GM12891 (cell line): ENCODE results near the gene SYTL1.

Experiments
- POLR2A ChIP-seq: IDR thresholded peaks from 2 replicates; pipeline ENCODE4 v1.6.1; 2011; ENCODE audit warnings: low read depth, low read length, control low read depth
- POLR2AphosphoS5 ChIP-seq: IDR thresholded peaks from 2 replicates; pipeline ENCODE4 v1.6.1; 2011; ENCODE audit warnings: low read depth, low read length, control low read depth
- POU2F2 ChIP-seq: IDR thresholded peaks from 2 replicates; pipeline ENCODE4 v1.6.1; 2011; ENCODE audit warnings: low read depth, mild to moderate bottlenecking, control low read depth, low read length, moderate library complexity
- SPI1 ChIP-seq: IDR thresholded peaks from 2 replicates; pipeline ENCODE4 v1.6.1; 2011; ENCODE audit warnings: low read depth, low read length, control low read depth
- TAF1 ChIP-seq: IDR thresholded peaks from 2 replicates; pipeline ENCODE4 v1.6.1; 2011; ENCODE audit warnings: low read depth, low read length, control low read depth

DNA sequence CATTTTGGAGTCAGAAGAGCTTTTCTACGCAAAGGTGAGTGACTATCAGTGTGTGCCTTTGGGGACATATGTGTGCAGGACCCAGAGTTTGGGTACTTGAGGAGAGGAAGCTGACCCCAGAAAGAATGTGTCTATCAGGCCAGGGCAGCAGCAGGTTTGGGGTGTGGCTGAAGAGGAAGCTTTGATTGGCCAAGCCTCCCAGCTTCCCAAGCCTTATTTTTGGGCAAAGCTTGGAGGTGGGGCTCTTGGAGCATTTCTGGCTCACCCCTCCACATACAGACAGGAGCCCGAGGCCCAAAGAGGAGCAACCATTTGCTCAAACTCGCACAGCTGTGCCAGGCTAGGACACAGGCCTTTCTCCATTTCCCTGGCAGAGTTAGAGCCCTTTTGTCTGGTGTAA, 55.3 kb downstream of the SYTL1 start:
- TF ChIP-seq TAF1 (no peak), POLR2A (no peak), POLR2AphosphoS5 (no peak), POU2F2 (no peak), SPI1 (no peak)
